GM21723 (cell line): Measurements from ENCODE around the gene IMMP2L.
"Not testable (repeated sequence)": the region's sequence is repeated elsewhere in the genome, so short reads cannot be mapped to it uniquely, and the experiment has no call there.

Source experiments
- ATAC-seq: cut with Tn5 transposase; IDR thresholded peaks from one replicate; pipeline ENCODE4 v1.9.1; 2021; ENCODE audit warnings: mild to moderate bottlenecking, moderate library complexity; ENCODE audit not compliant: unreplicated experiment

IMMP2L gene

GRCh38 chr7:111090846-111091245, 471.4 kb downstream of the IMMP2L start, which contains the start of gene LRRN3:
LRRN3 (plus strand) TSS chr7:111091127; CDS start chr7:111122773, 31,646 bp downstream.
- ATAC-seq = no peak

DNA sequence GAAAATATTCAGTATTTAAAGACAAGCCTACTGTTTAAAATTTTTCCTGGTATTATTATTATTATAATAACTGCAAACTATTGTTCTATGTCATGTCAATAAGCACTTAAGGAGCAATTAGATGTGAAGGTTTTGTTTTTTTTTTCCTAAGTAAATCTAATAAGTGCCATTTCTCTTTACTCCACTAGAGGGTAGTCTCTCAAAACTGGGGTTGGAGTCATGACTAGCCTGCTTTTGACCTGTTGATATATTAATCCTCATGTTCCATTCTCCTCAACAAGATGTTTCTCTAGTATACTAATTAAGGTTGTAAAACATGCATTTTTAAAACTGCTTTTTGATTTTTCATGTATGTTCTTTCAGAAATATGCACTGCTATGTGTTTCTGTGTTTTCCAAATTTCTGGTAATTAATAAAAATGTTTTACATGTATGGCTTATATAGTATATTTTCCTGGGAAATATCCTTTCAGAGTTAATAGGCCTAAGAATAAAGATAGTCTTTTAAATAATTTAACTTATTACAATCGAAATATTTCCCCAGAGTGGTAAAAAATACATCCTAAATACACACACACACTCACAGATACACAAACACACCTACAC, 472.4 kb downstream of the IMMP2L start:
- peak; percentile 47 for ATAC-seq

DNA sequence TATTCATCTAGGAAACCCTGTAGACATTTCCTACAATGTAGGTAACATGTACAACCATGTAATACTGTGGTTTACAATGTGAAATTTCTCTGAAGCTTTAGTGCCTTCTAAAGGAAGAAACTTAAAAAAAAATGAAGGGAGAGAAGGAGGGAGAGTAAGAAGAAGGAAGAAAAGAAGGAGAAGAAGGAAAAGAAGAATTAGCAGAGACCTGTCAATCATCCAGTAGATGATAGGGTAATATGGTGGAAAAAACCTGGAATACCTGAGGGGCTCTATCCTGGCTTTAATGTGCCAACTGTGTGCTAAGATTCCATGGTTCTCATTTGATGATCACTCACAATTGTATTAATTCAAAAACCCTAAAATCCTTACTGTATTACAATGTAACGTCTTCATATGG, 474.0 kb downstream of the IMMP2L start:
- no peak for ATAC-seq

DNA sequence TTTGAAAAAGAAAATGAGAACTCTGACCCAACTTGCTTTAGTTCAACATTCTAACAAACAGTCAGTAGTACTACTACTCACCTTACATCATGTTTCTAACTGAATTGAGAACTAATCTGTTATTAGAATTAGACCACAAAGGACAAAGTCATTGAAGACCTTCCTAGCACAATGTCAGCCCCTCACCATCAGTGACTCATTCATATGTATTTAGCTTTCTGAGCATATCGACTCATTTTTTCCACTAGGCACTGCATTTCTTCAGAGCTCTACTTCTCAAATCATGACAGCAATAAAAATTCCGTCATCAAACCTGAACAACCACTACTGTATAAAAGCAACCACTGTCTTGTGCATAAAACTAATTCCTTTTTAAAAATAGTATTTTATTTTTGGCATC, 475.8 kb downstream of the IMMP2L start:
- ATAC-seq = no peak

- no peak for ATAC-seq
Measured at GRCh38 chr7:111085356-111085755, 476.9 kb downstream of the IMMP2L start.

DNA sequence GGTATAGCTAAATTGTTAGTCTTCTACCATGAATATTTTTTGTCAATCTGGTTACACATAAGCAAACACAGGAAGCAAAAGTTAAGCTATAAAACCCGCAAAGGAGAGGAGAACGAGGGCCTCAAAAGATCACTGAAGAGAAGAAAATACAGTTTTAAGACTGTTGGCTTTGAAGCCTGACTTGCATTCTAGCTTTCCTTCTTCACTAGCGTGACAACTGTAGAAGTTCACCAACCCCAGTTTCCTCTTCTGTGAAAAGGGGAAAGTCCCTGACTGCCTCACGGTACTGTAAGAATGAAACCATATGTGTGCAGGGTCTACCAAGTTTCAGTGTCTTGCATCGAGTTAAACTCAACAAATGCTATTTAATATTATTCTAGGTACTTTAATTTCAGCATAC, 478.9 kb downstream of the IMMP2L start:
- ATAC-seq = peak; percentile 99

DNA sequence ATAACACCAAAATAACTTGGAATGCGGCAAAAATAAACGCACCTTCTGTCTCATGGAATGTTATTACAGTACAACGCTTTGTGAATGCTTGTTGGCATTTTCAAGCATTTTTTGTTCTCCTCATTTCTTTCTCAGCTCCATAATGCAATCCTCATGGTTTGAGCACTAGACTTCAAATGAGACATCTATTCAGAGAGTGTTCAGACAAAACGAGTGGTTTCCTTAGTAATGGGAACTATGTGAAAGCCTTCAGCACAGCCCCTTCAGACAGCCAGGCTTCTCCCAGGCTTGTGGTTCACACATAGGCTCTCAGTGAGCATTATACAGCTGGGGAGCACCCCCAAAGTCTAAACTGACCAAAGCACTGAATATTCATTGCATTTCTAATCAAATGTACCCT, 479.9 kb downstream of the IMMP2L start:
- ATAC-seq = no peak

DNA sequence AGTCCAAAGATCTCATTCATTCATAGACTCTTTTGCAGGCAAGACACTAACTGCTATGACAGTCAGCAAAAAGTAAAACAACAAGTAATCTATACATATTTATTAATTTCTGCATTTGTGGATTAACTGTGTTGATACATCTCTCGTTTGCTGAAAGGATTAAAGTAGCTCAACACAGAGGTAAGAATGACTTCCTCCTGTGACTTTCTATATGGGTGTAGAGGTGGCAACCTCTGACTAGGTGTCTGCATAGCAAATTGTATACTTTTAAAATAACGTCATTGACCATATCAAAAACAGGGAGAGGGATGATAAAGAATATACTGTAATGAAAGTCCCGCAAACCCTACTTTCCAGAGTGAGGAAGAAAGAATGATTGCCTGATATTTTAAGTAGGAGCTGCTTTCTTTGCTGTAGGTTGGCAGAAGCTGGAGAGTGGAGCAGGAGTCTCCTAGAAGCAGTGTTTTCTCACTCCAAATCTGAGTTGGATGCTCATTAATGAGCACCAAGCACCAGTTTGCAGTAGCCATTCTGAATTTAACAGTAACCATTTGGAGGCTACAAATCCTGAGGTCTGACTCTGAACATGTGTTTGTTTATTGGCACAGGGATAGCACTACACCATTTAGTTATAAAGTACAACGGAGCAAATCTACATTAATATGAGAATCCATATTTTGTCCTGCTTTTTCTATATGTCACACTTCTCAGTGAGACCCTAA, 480.6 kb downstream of the IMMP2L start:
- no peak for ATAC-seq

DNA sequence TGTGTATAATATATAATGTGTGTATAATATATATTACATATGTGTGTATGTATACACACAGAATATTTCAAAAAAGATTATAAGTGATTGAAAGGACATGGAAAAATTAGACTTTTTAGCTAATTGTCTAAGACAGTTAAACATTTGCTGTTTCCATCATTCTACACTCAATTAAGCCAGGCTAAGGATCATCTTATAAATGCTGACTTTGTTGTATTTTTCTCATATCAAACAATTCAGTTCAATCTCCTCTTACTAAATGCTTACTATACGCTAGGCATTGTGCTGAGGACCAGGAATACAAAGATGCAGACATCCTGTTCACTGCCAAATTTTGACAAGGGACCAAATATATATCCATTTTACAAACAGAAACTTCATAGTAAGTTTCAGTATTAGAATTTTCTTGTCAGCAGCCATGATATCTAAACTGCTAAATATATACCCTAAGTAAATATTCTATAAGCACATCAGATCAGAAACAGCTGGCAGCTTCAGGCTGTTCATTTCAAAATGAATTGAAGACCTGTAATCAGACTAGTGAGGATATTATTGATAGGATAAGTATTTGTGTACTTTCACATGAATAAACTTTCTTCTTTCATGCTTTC, 481.7 kb downstream of the IMMP2L start:
- ATAC-seq = peak; percentile 37

DNA sequence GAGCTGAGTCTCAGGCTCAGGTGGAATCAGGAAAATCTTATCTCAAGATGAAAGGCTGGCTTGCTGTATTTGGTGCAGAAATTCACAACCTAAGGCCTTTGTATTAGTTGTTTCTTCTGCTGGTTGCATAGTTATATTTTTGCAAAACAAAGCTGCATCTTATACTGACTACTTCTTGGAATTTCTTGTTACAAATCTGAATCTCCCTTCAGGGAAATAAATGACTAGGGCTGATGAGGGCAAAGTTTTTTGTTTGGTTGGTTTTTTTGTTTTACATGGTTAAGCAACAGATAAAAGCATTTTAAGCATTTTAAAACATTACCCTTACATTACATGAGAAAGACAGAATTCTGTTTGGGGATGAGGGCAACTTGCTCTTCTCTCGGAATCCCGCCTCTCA, 485.3 kb downstream of the IMMP2L start:
- no peak for ATAC-seq

DNA sequence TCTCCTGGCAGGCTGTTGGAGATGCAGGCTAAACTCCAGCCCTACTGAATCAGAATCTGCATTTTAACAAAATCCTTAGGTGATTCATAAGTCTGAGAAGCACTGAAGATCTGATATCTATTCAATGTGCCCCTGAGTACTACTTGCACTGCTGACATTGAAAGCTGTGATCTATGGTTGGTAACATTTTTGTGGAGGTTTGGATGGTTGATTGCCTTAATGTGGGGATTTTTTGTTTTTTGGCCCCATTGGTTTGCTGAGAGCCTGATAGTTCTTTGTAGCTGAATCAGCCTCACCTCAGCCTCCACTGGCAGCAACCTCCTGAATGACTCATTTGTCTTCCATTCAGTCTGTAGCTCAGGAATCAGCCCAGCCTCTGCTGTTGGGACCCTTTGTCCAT, 486.1 kb downstream of the IMMP2L start:
- no peak for ATAC-seq

- no peak for ATAC-seq
Measured at GRCh38 chr7:111075498-111075897, 486.8 kb downstream of the IMMP2L start.

DNA sequence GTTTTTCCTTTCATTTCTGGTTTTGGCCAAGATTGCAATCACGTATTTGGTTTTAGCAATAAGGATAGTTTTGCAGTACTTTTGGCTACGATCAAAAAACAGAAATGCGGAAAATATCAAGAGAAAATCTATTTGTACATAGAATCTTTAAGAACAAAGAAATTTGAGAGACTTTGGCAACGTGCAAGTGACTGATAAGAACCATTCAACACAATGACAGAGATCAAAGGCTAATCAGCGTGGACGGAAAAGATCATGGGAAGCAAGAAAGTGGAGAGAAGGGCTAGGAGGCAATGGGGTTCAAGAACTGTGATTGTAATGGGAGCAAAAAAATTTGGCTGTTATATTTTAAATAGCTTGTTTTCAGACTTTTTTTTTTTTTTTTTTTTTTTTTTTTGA, 487.5 kb downstream of the IMMP2L start:
- ATAC-seq = no peak

DNA sequence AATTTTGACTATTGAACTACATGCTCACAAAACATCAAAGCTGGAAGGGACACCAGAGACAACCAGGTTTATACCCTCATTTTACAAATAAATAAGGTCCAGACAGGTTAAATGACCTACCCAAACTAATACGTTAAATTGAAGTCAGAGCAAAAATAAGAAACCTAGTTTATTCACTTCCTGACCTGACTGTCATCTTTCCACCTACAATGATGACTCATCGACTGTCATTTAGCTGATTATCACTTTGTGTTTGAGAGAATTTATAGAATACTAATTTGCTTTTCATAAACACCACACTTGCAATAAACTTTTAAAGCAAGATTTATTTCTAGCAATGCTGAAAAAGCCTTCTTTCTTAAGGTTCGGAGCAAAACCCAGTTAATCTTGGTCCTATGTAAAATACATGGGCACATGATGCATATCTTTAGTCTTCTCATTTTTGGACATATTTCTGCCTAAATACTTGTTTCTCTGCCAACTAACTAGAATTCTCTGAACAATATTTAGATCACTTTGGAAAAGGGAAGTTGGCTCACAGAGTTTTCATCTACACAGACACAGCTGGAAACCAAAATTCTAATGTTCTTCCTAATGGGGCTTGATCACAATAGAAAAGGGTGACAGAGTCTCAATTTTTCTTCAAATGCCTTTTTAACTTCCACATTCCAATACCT, 488.1 kb downstream of the IMMP2L start:
- no peak for ATAC-seq

- not testable (repeated sequence) for ATAC-seq
Measured at GRCh38 chr7:111072658-111073057, 489.6 kb downstream of the IMMP2L start.

DNA sequence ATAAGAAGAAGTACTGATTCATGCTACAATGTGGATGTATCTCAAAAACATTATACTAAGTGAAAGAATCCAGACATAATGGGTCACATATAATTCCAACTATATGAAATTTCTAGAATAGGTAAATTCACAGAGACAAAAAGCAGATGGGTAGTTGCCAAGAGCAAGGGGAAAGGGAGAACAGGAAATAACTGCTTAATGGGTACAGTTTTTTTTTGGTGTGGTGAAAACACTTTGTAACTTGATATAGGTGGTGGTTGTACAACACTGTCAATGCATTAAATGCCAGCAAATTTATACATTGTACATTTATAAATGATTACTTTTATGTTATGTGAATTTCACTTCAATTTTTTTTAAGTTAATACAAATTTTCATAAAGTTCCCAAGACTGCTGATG, 490.7 kb downstream of the IMMP2L start:
- no peak for ATAC-seq

GRCh38 chr7:111068618-111069017, 493.7 kb downstream of the IMMP2L start:
- no peak for ATAC-seq

- ATAC-seq = no peak
Measured at GRCh38 chr7:111067682-111068081, 494.6 kb downstream of the IMMP2L start.

DNA sequence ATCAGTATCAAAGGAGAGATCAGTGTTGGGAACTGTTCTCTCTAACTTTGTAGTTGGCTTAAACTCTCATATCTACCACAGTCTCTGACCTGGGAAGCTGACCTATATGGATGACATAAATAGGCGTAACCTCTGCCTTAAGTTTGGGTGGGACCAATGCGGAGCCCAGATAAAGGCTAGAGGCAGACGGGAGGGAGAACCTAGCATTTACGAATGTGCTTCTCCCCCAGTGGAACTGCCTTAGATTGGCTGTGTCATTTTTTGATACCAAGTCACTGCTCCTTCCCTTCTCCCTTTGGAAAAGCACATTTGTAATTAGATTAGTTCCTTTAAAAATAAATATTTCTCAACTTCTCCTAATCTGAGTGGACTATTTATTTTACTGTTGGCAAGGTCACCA, 495.0 kb downstream of the IMMP2L start:
- no peak for ATAC-seq

GRCh38 chr7:111063166-111063565, 499.1 kb downstream of the IMMP2L start:
- no peak for ATAC-seq

DNA sequence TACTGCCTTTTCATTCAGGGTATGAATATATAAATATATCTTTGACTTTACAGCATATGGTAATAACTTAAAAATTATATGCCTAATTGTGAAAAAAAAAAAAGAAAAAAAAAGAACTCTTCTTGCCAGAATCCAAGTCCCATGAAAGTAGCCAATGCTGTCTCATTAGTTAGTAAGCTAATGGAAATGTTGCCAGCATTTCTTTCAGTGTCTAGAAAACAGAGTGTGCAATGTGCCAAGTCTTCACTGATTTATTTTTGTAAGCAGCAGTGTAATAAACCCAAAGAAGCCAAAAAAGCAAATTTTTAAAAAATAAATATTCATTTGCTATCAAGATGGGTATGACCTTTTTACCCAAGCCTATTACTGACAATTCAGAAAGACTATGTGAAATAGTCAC, 502.5 kb downstream of the IMMP2L start:
- no peak for ATAC-seq

DNA sequence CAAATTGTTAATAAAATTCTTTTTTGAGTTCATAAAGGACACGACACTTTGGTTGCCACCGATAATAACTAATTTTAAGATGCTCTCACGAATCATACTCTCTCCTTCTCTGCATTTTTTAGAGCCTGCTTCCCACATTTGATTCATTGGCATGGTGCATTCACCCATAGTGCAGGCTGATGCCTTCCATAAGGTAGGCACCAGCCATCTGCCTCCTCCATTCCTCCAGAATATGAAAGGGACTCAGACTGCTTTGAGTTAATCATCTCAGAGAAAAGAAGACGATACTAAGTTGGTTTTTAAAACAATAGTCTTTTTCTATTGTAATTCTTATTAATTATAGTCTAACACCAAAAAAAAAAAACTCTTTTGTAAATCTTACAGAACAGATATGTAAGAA, 505.2 kb downstream of the IMMP2L start:
- no peak for ATAC-seq
